HepG2 (cell line): ENCODE data around the gene CISH. TPM values are rescaled to one million over a fixed set of nuclear protein-coding genes. Genes with fewer than 3 reads are reported as not detected.

Experiments
- BCL6 ChIP-seq: IDR thresholded peaks from 2 replicates; pipeline ENCODE4 v1.6.1; 2016; ENCODE audit warnings: missing genetic modification reagents, missing compliant biosample characterization
- FOXC1 ChIP-seq: sonication (generic); formaldehyde crosslinking; IDR thresholded peaks from 2 replicates; pipeline ENCODE4 v1.8.0; 2022; ENCODE audit warnings: mild to moderate bottlenecking, missing genetic modification reagents, borderline replicate concordance
- GTF2F1 ChIP-seq: fragments of 150-350 bp; IDR thresholded peaks from 2 replicates; pipeline ENCODE4 v1.6.1; 2014; ENCODE audit warnings: low read length
- GZF1 ChIP-seq: sonication (generic); formaldehyde crosslinking; IDR thresholded peaks from 2 replicates; pipeline ENCODE4 v1.5.1; 2020; ENCODE audit warnings: mild to moderate bottlenecking, missing genetic modification reagents
- RORA ChIP-seq: sonication (generic); formaldehyde crosslinking; IDR thresholded peaks from 2 replicates; pipeline ENCODE4 v1.5.0; 2020; ENCODE audit warnings: mild to moderate bottlenecking, missing genetic modification reagents, moderate library complexity
- SCMH1 ChIP-seq: sonication (generic); formaldehyde crosslinking; IDR thresholded peaks from 2 replicates; pipeline ENCODE4 v1.9.0; 2021; ENCODE audit warnings: missing genetic modification reagents, mild to moderate bottlenecking, borderline replicate concordance
- TOPORS ChIP-seq: sonication (generic); formaldehyde crosslinking; IDR thresholded peaks from 2 replicates; pipeline ENCODE4 v1.8.0; 2023; ENCODE audit warnings: mild to moderate bottlenecking, missing genetic modification reagents
- ZBTB25 ChIP-seq: IDR thresholded peaks from 2 replicates; pipeline ENCODE4 v1.6.1; 2018; ENCODE audit warnings: missing genetic modification reagents
- ZNF431 ChIP-seq: sonication (generic); formaldehyde crosslinking; IDR thresholded peaks from 2 replicates; pipeline ENCODE4 v1.9.0; 2022; ENCODE audit warnings: missing genetic modification reagents, low read depth, mild to moderate bottlenecking, borderline replicate concordance
- polyA plus RNA-seq, 8 experiments: library from polyadenylated mRNA; depleted of rRNA in 3 of 8; stranded (reverse) in 7 of 8; unstranded in 1 of 8; fragments of >200 nt; fragmentation: Illumina TruSeq in 4 of 8; extraction: Trizol in 4 of 8; gene quantifications; 2 replicates each; pipeline versions ENCODE4 v1.2.1 to v1.2.3, GENCODE V29; 2011 to 2016; ENCODE audit warnings: low read depth in 4 of 8, missing spikeins in 1 of 8, mixed read lengths in 1 of 8; ENCODE audit not compliant: insufficient read depth in 1 of 8
- total RNA-seq, 5 experiments: library from RNA; depleted of rRNA; stranded (reverse); fragments of >200 nt; fragmentation: Illumina TruSeq; extraction: Trizol; gene quantifications; 2 replicates each; pipeline ENCODE4 v1.2.3, GENCODE V29; 2016; ENCODE audit warnings: low read depth in 1 of 5
- TF ChIP-seq, protein P1 (sequence below): sonication (generic); formaldehyde crosslinking; IDR thresholded peaks from 2 replicates; pipeline ENCODE4 v1.5.1; 2020; ENCODE audit warnings: missing genetic modification reagents, mild to moderate bottlenecking, borderline replicate concordance
- TF ChIP-seq, protein P2 (sequence below), 2 experiments: fragments of 450-650 bp in 1 of 2; sonication (generic) in 1 of 2; formaldehyde crosslinking in 1 of 2; IDR thresholded peaks; 2 replicates each; pipeline versions ENCODE4 v1.6.1 to v1.8.0; 2016 to 2022; ENCODE audit warnings: antibody characterized with exemption in 1 of 2, mild to moderate bottlenecking in 1 of 2, missing genetic modification reagents in 1 of 2
- TF ChIP-seq, protein P3 (sequence below), 2 experiments: sonication (generic) in 1 of 2; formaldehyde crosslinking in 1 of 2; IDR thresholded peaks; 2 replicates each; pipeline versions ENCODE4 v1.5.1 to v1.6.1; 2011 to 2020; ENCODE audit warnings: borderline replicate concordance in 1 of 2, low read depth in 1 of 2, low read length in 1 of 2, mild to moderate bottlenecking in 1 of 2, missing genetic modification reagents in 1 of 2, moderate library complexity in 1 of 2

CISH gene
- total and polyA plus RNA-seq, 2 of the 13 experiments (the other 11 are each of a cell fraction or from before 2014, with no cell fraction given): 0.91 to 1.5 TPM

DNA sequence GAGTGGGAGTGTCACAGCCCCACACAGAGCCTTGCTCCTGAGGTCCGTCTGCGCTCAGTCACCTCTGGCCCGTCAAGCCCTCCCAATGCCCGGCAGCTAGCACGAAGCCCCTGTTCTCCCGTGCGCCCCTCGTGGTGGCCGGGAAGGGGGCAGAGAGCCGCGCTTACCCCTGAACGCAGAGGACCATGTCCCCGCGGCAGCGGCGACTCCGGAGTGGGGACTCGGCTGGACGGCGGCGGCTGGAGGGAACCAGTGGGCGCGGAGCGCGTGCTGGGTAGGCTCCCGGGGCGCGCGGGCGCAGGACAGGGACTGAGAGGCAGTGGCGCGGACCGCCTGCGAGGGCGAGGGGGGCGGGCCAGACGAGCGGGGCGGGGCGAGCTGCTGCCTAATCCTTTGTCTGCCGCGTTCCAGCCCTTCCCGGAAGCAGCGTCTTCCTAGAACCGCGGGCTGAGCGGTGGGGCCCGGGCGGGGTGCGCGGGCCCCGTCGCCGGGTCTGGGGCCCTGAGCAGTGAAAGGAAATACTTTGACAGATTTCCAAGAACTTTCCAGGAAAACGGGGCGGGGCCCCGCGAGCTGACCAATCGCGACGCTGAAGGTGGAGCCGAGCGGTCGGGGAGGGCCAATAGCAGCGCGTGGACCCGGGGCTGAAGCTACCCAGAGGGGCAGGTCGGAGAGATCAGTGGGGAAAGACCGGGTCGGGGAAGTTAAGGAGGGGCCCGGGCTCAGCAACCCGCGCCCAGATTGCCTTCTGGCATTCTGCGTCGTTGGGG is at the start of gene CISH (continued):
- TF ChIP-seq, protein P1, sequence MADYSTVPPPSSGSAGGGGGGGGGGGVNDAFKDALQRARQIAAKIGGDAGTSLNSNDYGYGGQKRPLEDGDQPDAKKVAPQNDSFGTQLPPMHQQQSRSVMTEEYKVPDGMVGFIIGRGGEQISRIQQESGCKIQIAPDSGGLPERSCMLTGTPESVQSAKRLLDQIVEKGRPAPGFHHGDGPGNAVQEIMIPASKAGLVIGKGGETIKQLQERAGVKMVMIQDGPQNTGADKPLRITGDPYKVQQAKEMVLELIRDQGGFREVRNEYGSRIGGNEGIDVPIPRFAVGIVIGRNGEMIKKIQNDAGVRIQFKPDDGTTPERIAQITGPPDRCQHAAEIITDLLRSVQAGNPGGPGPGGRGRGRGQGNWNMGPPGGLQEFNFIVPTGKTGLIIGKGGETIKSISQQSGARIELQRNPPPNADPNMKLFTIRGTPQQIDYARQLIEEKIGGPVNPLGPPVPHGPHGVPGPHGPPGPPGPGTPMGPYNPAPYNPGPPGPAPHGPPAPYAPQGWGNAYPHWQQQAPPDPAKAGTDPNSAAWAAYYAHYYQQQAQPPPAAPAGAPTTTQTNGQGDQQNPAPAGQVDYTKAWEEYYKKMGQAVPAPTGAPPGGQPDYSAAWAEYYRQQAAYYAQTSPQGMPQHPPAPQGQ (CRISPR knock-in tag): no peak
- TF ChIP-seq RORA (CRISPR knock-in tag) (no peak), SCMH1 (CRISPR knock-in tag) (no peak), GTF2F1 (no peak), ZNF431 (CRISPR knock-in tag) (no peak), BCL6 (CRISPR knock-in tag) (peak; percentile 99), TOPORS (CRISPR knock-in tag) (peak; percentile 71), ZBTB25 (CRISPR knock-in tag) (0 out of 2 replicates have a peak, but pooled peaks have one; percentile 22), FOXC1 (CRISPR knock-in tag) (no peak; the same call in none of the 2 replicates), GZF1 (CRISPR knock-in tag) (peak; percentile 74; the same call in 1 of the 2 replicates)
- TF ChIP-seq, protein P2, sequence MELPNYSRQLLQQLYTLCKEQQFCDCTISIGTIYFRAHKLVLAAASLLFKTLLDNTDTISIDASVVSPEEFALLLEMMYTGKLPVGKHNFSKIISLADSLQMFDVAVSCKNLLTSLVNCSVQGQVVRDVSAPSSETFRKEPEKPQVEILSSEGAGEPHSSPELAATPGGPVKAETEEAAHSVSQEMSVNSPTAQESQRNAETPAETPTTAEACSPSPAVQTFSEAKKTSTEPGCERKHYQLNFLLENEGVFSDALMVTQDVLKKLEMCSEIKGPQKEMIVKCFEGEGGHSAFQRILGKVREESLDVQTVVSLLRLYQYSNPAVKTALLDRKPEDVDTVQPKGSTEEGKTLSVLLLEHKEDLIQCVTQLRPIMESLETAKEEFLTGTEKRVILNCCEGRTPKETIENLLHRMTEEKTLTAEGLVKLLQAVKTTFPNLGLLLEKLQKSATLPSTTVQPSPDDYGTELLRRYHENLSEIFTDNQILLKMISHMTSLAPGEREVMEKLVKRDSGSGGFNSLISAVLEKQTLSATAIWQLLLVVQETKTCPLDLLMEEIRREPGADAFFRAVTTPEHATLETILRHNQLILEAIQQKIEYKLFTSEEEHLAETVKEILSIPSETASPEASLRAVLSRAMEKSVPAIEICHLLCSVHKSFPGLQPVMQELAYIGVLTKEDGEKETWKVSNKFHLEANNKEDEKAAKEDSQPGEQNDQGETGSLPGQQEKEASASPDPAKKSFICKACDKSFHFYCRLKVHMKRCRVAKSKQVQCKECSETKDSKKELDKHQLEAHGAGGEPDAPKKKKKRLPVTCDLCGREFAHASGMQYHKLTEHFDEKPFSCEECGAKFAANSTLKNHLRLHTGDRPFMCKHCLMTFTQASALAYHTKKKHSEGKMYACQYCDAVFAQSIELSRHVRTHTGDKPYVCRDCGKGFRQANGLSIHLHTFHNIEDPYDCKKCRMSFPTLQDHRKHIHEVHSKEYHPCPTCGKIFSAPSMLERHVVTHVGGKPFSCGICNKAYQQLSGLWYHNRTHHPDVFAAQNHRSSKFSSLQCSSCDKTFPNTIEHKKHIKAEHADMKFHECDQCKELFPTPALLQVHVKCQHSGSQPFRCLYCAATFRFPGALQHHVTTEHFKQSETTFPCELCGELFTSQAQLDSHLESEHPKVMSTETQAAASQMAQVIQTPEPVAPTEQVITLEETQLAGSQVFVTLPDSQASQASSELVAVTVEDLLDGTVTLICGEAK (IDR thresholded peaks at IDR 0.05): no peak
- TF ChIP-seq, protein P2 (CRISPR knock-in tag; IDR thresholded peaks at IDR 0.05): peak; percentile 81
- TF ChIP-seq, protein P3, sequence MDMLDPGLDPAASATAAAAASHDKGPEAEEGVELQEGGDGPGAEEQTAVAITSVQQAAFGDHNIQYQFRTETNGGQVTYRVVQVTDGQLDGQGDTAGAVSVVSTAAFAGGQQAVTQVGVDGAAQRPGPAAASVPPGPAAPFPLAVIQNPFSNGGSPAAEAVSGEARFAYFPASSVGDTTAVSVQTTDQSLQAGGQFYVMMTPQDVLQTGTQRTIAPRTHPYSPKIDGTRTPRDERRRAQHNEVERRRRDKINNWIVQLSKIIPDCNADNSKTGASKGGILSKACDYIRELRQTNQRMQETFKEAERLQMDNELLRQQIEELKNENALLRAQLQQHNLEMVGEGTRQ (IDR thresholded peaks at IDR 0.05; ENCODE audit: low read depth, low read length): no peak
- TF ChIP-seq, protein P3 (CRISPR knock-in tag; IDR thresholded peaks at IDR 0.05; ENCODE audit: borderline replicate concordance): no peak
